AG04449 (cell line): ENCODE measurements around the gene HLA-B.
A peak's percentile ranks its signal among the peaks of the same experiment; 100 is the strongest.
"Not testable (repeated sequence)": the region's sequence is repeated elsewhere in the genome, so short reads cannot be mapped to it uniquely, and the experiment has no call there.

ENCODE experiments used
- CTCF ChIA-PET: fragments of 350-600 bp; formaldehyde crosslinking; extraction: SDS; loops from one replicate; lab custom pipeline; 2021; ENCODE audit warnings: antibody characterized with exemption; lab: Yijun Ruan, JAX
- POLR2A ChIA-PET: fragments of 400-600, 350-600 bp; formaldehyde crosslinking; extraction: SDS; loops from one replicate; lab custom pipeline; 2020; ENCODE audit warnings: antibody characterized with exemption, inconsistent platforms; lab: Yijun Ruan, JAX
- DNase-seq: peaks from one replicate; pipeline ENCODE4 v3.0.0-alpha.2; 2010; ENCODE audit warnings: low read depth, low spot score
- H3K4me3 ChIP-seq: 2 replicates; pipeline ENCODE4 v1.5.1; 2011; ENCODE audit warnings: low read depth, mild to moderate bottlenecking, control low read depth, low read length
- TF ChIP-seq, protein P1 (sequence below): IDR thresholded peaks from one replicate; pipeline ENCODE4 v1.5.1; 2011; ENCODE audit warnings: mild to moderate bottlenecking, moderate library complexity, low read length, control low read depth, inconsistent platforms; ENCODE audit not compliant: insufficient read depth; ENCODE audit errors: missing control alignments

HLA-B gene

GRCh38 chr6:31356946-31357466 is at the start of gene HLA-B:
Gene HLA-B (minus strand): TSS chr6:31357179. CDS start chr6:31357158, 21 bp downstream.
- TF ChIP-seq, protein P1, sequence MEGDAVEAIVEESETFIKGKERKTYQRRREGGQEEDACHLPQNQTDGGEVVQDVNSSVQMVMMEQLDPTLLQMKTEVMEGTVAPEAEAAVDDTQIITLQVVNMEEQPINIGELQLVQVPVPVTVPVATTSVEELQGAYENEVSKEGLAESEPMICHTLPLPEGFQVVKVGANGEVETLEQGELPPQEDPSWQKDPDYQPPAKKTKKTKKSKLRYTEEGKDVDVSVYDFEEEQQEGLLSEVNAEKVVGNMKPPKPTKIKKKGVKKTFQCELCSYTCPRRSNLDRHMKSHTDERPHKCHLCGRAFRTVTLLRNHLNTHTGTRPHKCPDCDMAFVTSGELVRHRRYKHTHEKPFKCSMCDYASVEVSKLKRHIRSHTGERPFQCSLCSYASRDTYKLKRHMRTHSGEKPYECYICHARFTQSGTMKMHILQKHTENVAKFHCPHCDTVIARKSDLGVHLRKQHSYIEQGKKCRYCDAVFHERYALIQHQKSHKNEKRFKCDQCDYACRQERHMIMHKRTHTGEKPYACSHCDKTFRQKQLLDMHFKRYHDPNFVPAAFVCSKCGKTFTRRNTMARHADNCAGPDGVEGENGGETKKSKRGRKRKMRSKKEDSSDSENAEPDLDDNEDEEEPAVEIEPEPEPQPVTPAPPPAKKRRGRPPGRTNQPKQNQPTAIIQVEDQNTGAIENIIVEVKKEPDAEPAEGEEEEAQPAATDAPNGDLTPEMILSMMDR = no peak
- peak within 1 kb of the TSS; percentile 69 for H3K4me3 ChIP-seq
- CTCF ChIA-PET = no interaction called here
- POLR2A ChIA-PET = no interaction called here
- peak; percentile 29 for DNase-seq

- no peak overlapping the region for H3K4me3 ChIP-seq
- ChIA-PET CTCF (interaction anchor here (1.0 to 3.0 kb wide), 4 partner anchors 10 to 36 kb away, joined by 3 to 23 read pairs (median 8); no protein-coding TSS in a partner anchor), POLR2A (no interaction called here)
- TF ChIP-seq, protein P1 = no peak
- DNase-seq = no peak
Measured at GRCh38 chr6:31405996-31406395, 49.0 kb upstream of the HLA-B start.

DNA sequence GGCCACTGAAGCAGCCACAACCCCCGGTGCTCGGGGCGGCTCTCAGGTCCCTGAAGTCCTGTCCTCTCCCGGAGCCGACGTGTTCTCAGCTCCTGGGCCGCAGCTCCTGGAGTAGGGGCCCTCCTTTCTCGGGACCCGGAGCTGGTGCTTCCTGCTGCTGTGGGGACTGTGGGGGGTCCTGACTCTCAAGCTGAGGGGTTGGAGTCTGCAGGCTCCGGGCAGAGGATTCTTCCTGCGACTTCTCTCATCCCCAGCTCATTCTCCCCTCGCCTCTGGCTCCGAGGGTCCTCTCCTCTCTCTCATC is 47.0 kb upstream of the HLA-B start:
- H3K4me3 ChIP-seq = peak overlapping the region; percentile 83
- POLR2A ChIA-PET, DNase-seq: not testable (repeated sequence)
- CTCF ChIA-PET = interaction anchor here (1.5 to 7.6 kb wide), 3 partner anchors 35 to 39 kb away, joined by 4 to 121 read pairs (median 9); no protein-coding TSS in a partner anchor

DNA sequence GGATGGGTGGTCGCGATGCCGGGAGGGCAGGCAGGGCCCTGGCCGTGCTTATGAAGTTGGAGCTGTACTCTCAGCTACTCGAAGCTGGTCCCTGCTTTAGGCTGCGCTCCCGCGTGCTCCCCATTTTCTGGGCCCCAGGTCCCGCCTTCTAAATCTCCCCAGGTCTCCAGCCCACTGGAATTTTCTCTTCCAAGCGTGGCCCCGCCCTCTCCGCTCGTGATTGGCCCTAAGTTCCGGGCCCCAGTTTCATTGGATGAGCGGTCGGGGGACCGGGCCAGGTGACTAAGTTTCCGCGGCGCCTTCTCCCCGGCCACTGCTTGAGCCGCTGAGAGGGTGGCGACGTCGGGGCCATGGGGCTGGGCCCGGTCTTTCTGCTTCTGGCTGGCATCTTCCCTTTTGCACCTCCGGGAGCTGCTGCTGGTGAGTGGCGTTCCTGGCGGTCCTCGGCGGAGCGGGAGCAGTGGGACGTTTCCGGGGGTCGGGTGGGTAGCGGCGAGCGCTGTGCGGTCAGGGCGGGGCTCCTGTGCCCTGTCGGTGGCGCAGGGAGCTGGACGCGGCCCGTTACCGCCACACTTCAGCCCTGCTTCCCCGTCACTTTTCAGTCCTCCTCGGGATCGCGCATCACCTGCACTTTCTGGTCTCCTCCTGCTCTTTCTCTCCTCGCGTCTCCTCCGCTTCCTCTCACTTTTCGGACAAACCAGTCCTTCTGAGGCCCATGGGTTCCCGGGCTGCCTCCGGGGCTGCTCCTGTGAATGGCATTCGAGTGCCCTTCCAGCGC is 46.5 kb upstream of the HLA-B start, which contains the start of gene MICA:
TSS of gene MICA (plus strand) at position 313 of the 778 bp plus-strand sequence. CDS start at position 351, 38 bp downstream.
- TF ChIP-seq, protein P1 = no peak
- ChIA-PET POLR2A (no interaction called here), CTCF (interaction anchor here (1.0 to 7.6 kb wide), 6 partner anchors 10 to 245 kb away, joined by 3 to 121 read pairs (median 4); partner anchors contain the start of gene TCF19)
- DNase-seq = peak; percentile 21
- peak within 1 kb of the TSS; percentile 83 for H3K4me3 ChIP-seq

- CTCF ChIA-PET = interaction anchor here (1.0 to 7.6 kb wide), 7 partner anchors 11 to 244 kb away, joined by 3 to 121 read pairs (median 3); partner anchors contain the start of gene TCF19
- H3K4me3 ChIP-seq = peak overlapping the region; percentile 83
Measured at GRCh38 chr6:31402324-31403282, 45.6 kb upstream of the HLA-B start.

DNA sequence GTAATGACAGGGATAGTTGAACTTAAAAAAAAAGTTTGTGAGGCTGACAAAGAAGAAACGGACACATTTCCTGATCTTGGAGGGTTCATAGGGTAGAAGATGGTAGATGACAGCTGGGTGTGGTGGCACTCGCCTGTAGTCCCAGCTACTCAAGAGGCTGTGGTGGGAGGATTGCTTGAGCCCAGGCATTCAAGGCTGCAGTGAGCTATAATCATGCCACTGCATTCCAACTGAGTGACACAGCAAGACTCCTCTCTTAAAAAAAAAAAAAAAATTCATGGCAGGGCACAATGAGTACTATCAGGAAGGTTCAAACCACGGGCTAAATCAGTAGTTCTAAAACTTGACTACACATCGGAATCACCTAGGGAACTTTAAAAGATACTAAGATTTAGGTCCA is 44.4 kb upstream of the HLA-B start:
- peak; percentile 28 for DNase-seq
- TF ChIP-seq, protein P1 = no peak
- peak overlapping the region; percentile 83 for H3K4me3 ChIP-seq
- CTCF ChIA-PET = interaction anchor here (1.1 to 7.6 kb wide), 7 partner anchors 20 to 197 kb away, joined by 3 to 121 read pairs (median 4); partner anchors contain the start of gene DDX39B
- POLR2A ChIA-PET = no interaction called here

More at GRCh38 chr6:31402324-31403282, 45.6 kb upstream of the HLA-B start:
- POLR2A ChIA-PET = no interaction called here
- no peak for DNase-seq
- TF ChIP-seq, protein P1 = no peak
